K562 (cell line): ENCODE measurements around the gene DNALI1. TPM values are rescaled to one million over a fixed set of nuclear protein-coding genes. Genes with fewer than 3 reads are reported as not detected.

Experiments used
- ARID1B ChIP-seq: fragments of 450-650 bp; IDR thresholded peaks from 2 replicates; pipeline ENCODE4 v1.6.1; 2016; ENCODE audit warnings: antibody characterized with exemption, mild to moderate bottlenecking, inconsistent platforms
- BMI1 ChIP-seq: fragments of 150-350 bp; IDR thresholded peaks from 2 replicates; pipeline ENCODE4 v1.6.1; 2014; ENCODE audit warnings: low read length
- BRCA1 ChIP-seq, 2 experiments: fragments of 450-650 bp in 1 of 2; sonication (generic) in 1 of 2; formaldehyde crosslinking in 1 of 2; IDR thresholded peaks; 2 replicates each; pipeline versions ENCODE4 v1.5.0 to v1.6.1; 2017 to 2020; ENCODE audit warnings: mild to moderate bottlenecking in 1 of 2, missing genetic modification reagents in 1 of 2
- FOXJ2 ChIP-seq: fragments of 200-800 bp; sonication (Bioruptor generic); IDR thresholded peaks from 2 replicates; pipeline ENCODE4 v1.6.1; 2016; ENCODE audit warnings: missing genetic modification characterization, missing compliant biosample characterization
- NCOA6 ChIP-seq: fragments of 450-650 bp; IDR thresholded peaks from 2 replicates; pipeline ENCODE4 v1.6.1; 2017; ENCODE audit warnings: mild to moderate bottlenecking
- NR2C1 ChIP-seq, 2 experiments: fragments of 450-650 bp; IDR thresholded peaks; 2 replicates each; pipeline ENCODE4 v1.6.1; 2017; ENCODE audit warnings: mild to moderate bottlenecking in 2 of 2, antibody characterized with exemption in 1 of 2, inconsistent platforms in 1 of 2, missing compliant biosample characterization in 1 of 2, missing genetic modification characterization in 1 of 2
- PML ChIP-seq: IDR thresholded peaks from 2 replicates; pipeline ENCODE4 v1.6.1; 2012; ENCODE audit warnings: low read length, inconsistent platforms
- POLR2B ChIP-seq: fragments of 450-650 bp; IDR thresholded peaks from 2 replicates; pipeline ENCODE4 v1.6.1; 2018; ENCODE audit warnings: low read depth; ENCODE audit not compliant: partially characterized antibody
- PTRF ChIP-seq: fragments of 450-650 bp; IDR thresholded peaks from 2 replicates; pipeline ENCODE4 v1.6.1; 2016; ENCODE audit warnings: mild to moderate bottlenecking, missing genetic modification characterization, missing compliant biosample characterization
- SETDB1 ChIP-seq: IDR thresholded peaks from one replicate; pipeline ENCODE4 v1.6.1; 2012; ENCODE audit warnings: low read length, control low read depth, inconsistent platforms
- TAF15 ChIP-seq: fragments of 200-400 bp; formaldehyde crosslinking; IDR thresholded peaks from 2 replicates; pipeline ENCODE4 v1.6.1; 2017; ENCODE audit warnings: mild to moderate bottlenecking, low read depth, low read length, moderate library complexity
- TCF7 ChIP-seq: sonication (generic); IDR thresholded peaks from 2 replicates; pipeline ENCODE4 v1.6.1; 2016; ENCODE audit warnings: antibody characterized with exemption, borderline replicate concordance
- UBTF ChIP-seq, 2 experiments: IDR thresholded peaks; 2 replicates each; pipeline ENCODE4 v1.6.1; 2012; ENCODE audit warnings: improper control_type of control experiment in 2 of 2, low read depth in 2 of 2, low read length in 2 of 2, borderline replicate concordance in 1 of 2
- ZNF384 ChIP-seq: IDR thresholded peaks from 2 replicates; pipeline ENCODE4 v1.6.1; 2012; ENCODE audit warnings: low read depth, low read length, improper control_type of control experiment
- ZNF583 ChIP-seq: fragments of 250-450 bp; sonication (Bioruptor Pico); IDR thresholded peaks from 2 replicates; pipeline ENCODE4 v1.4.0; 2020
- ZNF696 ChIP-seq: fragments of 250-450 bp; sonication (Bioruptor Pico); conservative IDR thresholded peaks from 2 replicates; pipeline ENCODE4 v1.4.0; 2020; ENCODE audit warnings: mild to moderate bottlenecking, moderate library complexity
- ZSCAN29 ChIP-seq: fragments of 450-650 bp; IDR thresholded peaks from 2 replicates; pipeline ENCODE4 v1.6.1; 2017
- polyA plus RNA-seq, 8 experiments: library from polyadenylated mRNA; depleted of rRNA in 4 of 8; stranded (reverse) in 5 of 8; unstranded in 3 of 8; fragments of >200 nt; fragmentation: Nextera tagmentation in 2 of 8; fragmentation: Illumina TruSeq in 1 of 8; extraction: Ambion mirVana in 2 of 8; extraction: Trizol in 1 of 8; gene quantifications; 2 replicates each; pipeline versions ENCODE4 v1.2.1 to v1.2.3, GENCODE V29; 2011 to 2014; ENCODE audit warnings: inconsistent platforms in 1 of 8, missing spikeins in 1 of 8
- total RNA-seq, 7 experiments: library from RNA; depleted of rRNA in 6 of 7; stranded (reverse); fragments of >200 nt in 6 of 7; fragmentation: Illumina TruSeq in 2 of 7; extraction: Trizol in 2 of 7; gene quantifications; 2 replicates each; pipeline versions ENCODE4 v1.2.1 to v1.2.3, GENCODE V29; 2011 to 2021; ENCODE audit warnings: low replicate concordance in 1 of 7
- TF ChIP-seq, protein P1 (sequence below): fragments of 250-450 bp; sonication (Bioruptor Pico); IDR thresholded peaks from 2 replicates; pipeline ENCODE4 v1.5.0; 2022; ENCODE audit warnings: mild to moderate bottlenecking
- TF ChIP-seq, protein P2 (sequence below): sonication (generic); formaldehyde crosslinking; IDR thresholded peaks from 2 replicates; pipeline ENCODE4 v1.8.1; 2023; ENCODE audit warnings: mild to moderate bottlenecking, missing genetic modification reagents
- TF ChIP-seq, protein P3 (sequence below): fragments of 450-650 bp; IDR thresholded peaks from 2 replicates; pipeline ENCODE4 v1.6.1; 2016
- TF ChIP-seq, protein P4 (sequence below), 3 experiments: fragments of 200-800 bp in 1 of 3; sonication (Bioruptor generic) in 1 of 3; sonication (generic) in 1 of 3; formaldehyde crosslinking in 1 of 3; IDR thresholded peaks; 2 replicates each; pipeline versions ENCODE4 v1.6.1 to v1.8.0; 2016 to 2022; ENCODE audit warnings: mild to moderate bottlenecking in 2 of 3, missing compliant biosample characterization in 2 of 3, missing genetic modification characterization in 2 of 3, missing genetic modification reagents in 1 of 3

Gene DNALI1
- total and polyA plus RNA-seq, 9 of the 15 experiments (the other 6 are each of a cell fraction or from before 2014, with no cell fraction given): 0.87 to 5.6 (median 1.2) TPM

- TF ChIP-seq NCOA6 (no peak), BRCA1 (IDR thresholded peaks at IDR 0.05) (no peak), BRCA1 (CRISPR knock-in tag; IDR thresholded peaks at IDR 0.05) (no peak), POLR2B (peak; percentile 52), ZSCAN29 (no peak), SETDB1 (no peak), BMI1 (peak; percentile 73; the same call in 1 of the 2 replicates), ZNF696 (no peak), PTRF (tag) (no peak), TAF15 (no peak), NR2C1 (IDR thresholded peaks at IDR 0.05) (no peak), NR2C1 (tag; IDR thresholded peaks at IDR 0.05) (no peak), ARID1B (0 out of 2 replicates have a peak, but pooled peaks have one; percentile 5), ZNF583 (CRISPR knock-in tag) (no peak), TCF7 (no peak), PML (no peak), FOXJ2 (peak; percentile 69), UBTF (IDR thresholded peaks at IDR 0.05; ENCODE audit: borderline replicate concordance in 1 of 2, low read depth in 2 of 2, low read length in 2 of 2) (no peak), ZNF384 (no peak)
- TF ChIP-seq, protein P1, sequence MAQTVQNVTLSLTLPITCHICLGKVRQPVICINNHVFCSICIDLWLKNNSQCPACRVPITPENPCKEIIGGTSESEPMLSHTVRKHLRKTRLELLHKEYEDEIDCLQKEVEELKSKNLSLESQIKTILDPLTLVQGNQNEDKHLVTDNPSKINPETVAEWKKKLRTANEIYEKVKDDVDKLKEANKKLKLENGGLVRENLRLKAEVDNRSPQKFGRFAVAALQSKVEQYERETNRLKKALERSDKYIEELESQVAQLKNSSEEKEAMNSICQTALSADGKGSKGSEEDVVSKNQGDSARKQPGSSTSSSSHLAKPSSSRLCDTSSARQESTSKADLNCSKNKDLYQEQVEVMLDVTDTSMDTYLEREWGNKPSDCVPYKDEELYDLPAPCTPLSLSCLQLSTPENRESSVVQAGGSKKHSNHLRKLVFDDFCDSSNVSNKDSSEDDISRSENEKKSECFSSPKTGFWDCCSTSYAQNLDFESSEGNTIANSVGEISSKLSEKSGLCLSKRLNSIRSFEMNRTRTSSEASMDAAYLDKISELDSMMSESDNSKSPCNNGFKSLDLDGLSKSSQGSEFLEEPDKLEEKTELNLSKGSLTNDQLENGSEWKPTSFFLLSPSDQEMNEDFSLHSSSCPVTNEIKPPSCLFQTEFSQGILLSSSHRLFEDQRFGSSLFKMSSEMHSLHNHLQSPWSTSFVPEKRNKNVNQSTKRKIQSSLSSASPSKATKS: no peak
- TF ChIP-seq, protein P2, sequence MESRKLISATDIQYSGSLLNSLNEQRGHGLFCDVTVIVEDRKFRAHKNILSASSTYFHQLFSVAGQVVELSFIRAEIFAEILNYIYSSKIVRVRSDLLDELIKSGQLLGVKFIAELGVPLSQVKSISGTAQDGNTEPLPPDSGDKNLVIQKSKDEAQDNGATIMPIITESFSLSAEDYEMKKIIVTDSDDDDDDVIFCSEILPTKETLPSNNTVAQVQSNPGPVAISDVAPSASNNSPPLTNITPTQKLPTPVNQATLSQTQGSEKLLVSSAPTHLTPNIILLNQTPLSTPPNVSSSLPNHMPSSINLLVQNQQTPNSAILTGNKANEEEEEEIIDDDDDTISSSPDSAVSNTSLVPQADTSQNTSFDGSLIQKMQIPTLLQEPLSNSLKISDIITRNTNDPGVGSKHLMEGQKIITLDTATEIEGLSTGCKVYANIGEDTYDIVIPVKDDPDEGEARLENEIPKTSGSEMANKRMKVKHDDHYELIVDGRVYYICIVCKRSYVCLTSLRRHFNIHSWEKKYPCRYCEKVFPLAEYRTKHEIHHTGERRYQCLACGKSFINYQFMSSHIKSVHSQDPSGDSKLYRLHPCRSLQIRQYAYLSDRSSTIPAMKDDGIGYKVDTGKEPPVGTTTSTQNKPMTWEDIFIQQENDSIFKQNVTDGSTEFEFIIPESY (CRISPR knock-in tag): peak; percentile 45; the same call in 1 of the 2 replicates
- TF ChIP-seq, protein P3, sequence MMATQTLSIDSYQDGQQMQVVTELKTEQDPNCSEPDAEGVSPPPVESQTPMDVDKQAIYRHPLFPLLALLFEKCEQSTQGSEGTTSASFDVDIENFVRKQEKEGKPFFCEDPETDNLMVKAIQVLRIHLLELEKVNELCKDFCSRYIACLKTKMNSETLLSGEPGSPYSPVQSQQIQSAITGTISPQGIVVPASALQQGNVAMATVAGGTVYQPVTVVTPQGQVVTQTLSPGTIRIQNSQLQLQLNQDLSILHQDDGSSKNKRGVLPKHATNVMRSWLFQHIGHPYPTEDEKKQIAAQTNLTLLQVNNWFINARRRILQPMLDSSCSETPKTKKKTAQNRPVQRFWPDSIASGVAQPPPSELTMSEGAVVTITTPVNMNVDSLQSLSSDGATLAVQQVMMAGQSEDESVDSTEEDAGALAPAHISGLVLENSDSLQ: peak; percentile 23; the same call in 1 of the 2 replicates
- TF ChIP-seq, protein P4, sequence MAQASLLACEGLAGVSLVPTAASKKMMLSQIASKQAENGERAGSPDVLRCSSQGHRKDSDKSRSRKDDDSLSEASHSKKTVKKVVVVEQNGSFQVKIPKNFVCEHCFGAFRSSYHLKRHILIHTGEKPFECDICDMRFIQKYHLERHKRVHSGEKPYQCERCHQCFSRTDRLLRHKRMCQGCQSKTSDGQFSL (CRISPR knock-in tag; IDR thresholded peaks at IDR 0.05): no peak
- TF ChIP-seq, protein P4 (tag; IDR thresholded peaks at IDR 0.05): no peak
Observed at GRCh38 chr1:37556712-37557196, at the start of gene DNALI1 (continued).
